Progenitor cell of endocrine pancreas (in vitro differentiated cells): ENCODE measurements around the gene CFHR1. TPM values are rescaled to one million over a fixed set of nuclear protein-coding genes. Genes with fewer than 3 reads are reported as not detected.
"Not testable (repeated sequence)": the region's sequence is repeated elsewhere in the genome, so short reads cannot be mapped to it uniquely, and the experiment has no call there.

Source experiments
- DNase-seq: peaks from one replicate; pipeline ENCODE4 v3.0.0; 2021; ENCODE audit warnings: low spot score; ENCODE audit not compliant: unreplicated experiment
- H3K27ac Mint-ChIP-seq: 2 replicates; pipeline ENCODE4 v1.8.0; 2021; ENCODE audit warnings: mild to moderate bottlenecking, moderate library complexity, mixed read lengths
- H3K27me3 Mint-ChIP-seq: 2 replicates; pipeline ENCODE4 v1.8.0; 2021; ENCODE audit warnings: mixed read lengths
- H3K36me3 Mint-ChIP-seq: 2 replicates; pipeline ENCODE4 v1.8.0; 2022; ENCODE audit warnings: mixed read lengths; ENCODE audit not compliant: insufficient read depth
- H3K4me1 Mint-ChIP-seq: 2 replicates; pipeline ENCODE4 v1.8.0; 2021; ENCODE audit warnings: low read depth, mixed read lengths
- H3K4me3 Mint-ChIP-seq: 2 replicates; pipeline ENCODE4 v1.8.0; 2021; ENCODE audit warnings: low read depth, mild to moderate bottlenecking, moderate library complexity, mixed read lengths
- H3K9me3 Mint-ChIP-seq: 2 replicates; pipeline ENCODE4 v1.8.0; 2021; ENCODE audit warnings: low read depth, mixed read lengths
- CTCF ChIP-seq: fragments of 200-600 bp; sonication (generic); IDR thresholded peaks from one replicate; pipeline ENCODE4 v1.5.0; 2021; ENCODE audit warnings: antibody characterized with exemption, mild to moderate bottlenecking; ENCODE audit not compliant: unreplicated experiment
- total RNA-seq: library from RNA; stranded (reverse); gene quantifications from 2 replicates; pipeline ENCODE4 v1.2.1, GENCODE V29; 2021

Gene CFHR1
- total RNA-seq, 1 donor from 2014 or later: not detected

- Mint-ChIP-seq H3K27me3 (no peaks in the 10 kb centered on the region), H3K36me3 (no peaks in the 10 kb centered on the region), H3K9me3 (no peaks in the 10 kb centered on the region), H3K27ac (no peak overlapping the region), H3K4me1 (no peaks in the 10 kb centered on the region), H3K4me3 (no peak overlapping the region)
- DNase-seq: no peak
- no peak for TF ChIP-seq CTCF
These were observed 40.4 kb upstream of the CFHR1 start for GRCh38 chr1:196779093-196779492.

GRCh38 chr1:196791252-196791651, 28.3 kb upstream of the CFHR1 start:
- H3K4me1 Mint-ChIP-seq, H3K27me3 Mint-ChIP-seq, DNase-seq, H3K9me3 Mint-ChIP-seq, H3K27ac Mint-ChIP-seq, H3K4me3 Mint-ChIP-seq, H3K36me3 Mint-ChIP-seq: not testable (repeated sequence)

- not testable (repeated sequence) for DNase-seq, H3K36me3 Mint-ChIP-seq, H3K4me3 Mint-ChIP-seq, H3K9me3 Mint-ChIP-seq, H3K27me3 Mint-ChIP-seq, H3K27ac Mint-ChIP-seq, H3K4me1 Mint-ChIP-seq
These were observed 25.4 kb upstream of the CFHR1 start for GRCh38 chr1:196794103-196794502.

GRCh38 chr1:196797891-196798290, 21.6 kb upstream of the CFHR1 start:
- no peak overlapping the region for H3K4me3 Mint-ChIP-seq
- TF ChIP-seq CTCF: no peak
- no peaks in the 10 kb centered on the region for H3K36me3 Mint-ChIP-seq
- no peak for DNase-seq
- peaks cover 4% of the 10 kb centered on the region for H3K9me3 Mint-ChIP-seq
- H3K4me1 Mint-ChIP-seq: no peaks in the 10 kb centered on the region
- no peak overlapping the region for H3K27ac Mint-ChIP-seq
- no peaks in the 10 kb centered on the region for H3K27me3 Mint-ChIP-seq

- H3K9me3 Mint-ChIP-seq, H3K36me3 Mint-ChIP-seq, DNase-seq, H3K27me3 Mint-ChIP-seq, H3K4me1 Mint-ChIP-seq, H3K4me3 Mint-ChIP-seq, H3K27ac Mint-ChIP-seq: not testable (repeated sequence)
These were observed 17.6 kb upstream of the CFHR1 start for GRCh38 chr1:196801920-196802319.

GRCh38 chr1:196808529-196809235, 10.8 kb upstream of the CFHR1 start:
- no peaks in the 10 kb centered on the region for H3K9me3 Mint-ChIP-seq
- no peak overlapping the region for H3K27ac Mint-ChIP-seq
- no peaks in the 10 kb centered on the region for H3K4me1 Mint-ChIP-seq
- no peaks in the 10 kb centered on the region for H3K36me3 Mint-ChIP-seq
- H3K27me3 Mint-ChIP-seq: no peaks in the 10 kb centered on the region
- no peak for TF ChIP-seq CTCF
- no peak for DNase-seq
- no peak overlapping the region for H3K4me3 Mint-ChIP-seq

- H3K4me3 Mint-ChIP-seq, H3K36me3 Mint-ChIP-seq, H3K27me3 Mint-ChIP-seq, DNase-seq, H3K27ac Mint-ChIP-seq, H3K9me3 Mint-ChIP-seq, H3K4me1 Mint-ChIP-seq: not testable (repeated sequence)
These were observed 2.1 kb upstream of the CFHR1 start for GRCh38 chr1:196817442-196817841.
